GM12801 (cell line): ENCODE results near the gene DLGAP4.

Source experiments
- CTCF ChIP-seq: IDR thresholded peaks from one replicate; pipeline ENCODE4 v1.5.1; 2011; ENCODE audit warnings: control low read depth; ENCODE audit not compliant: insufficient read length; ENCODE audit errors: extremely low read depth

DLGAP4 gene

GRCh38 chr20:36504295-36504694 is 198.2 kb downstream of the DLGAP4 start:
- no peak for TF ChIP-seq CTCF

- no peak for TF ChIP-seq CTCF
These were observed 200.1 kb downstream of the DLGAP4 start for GRCh38 chr20:36506253-36506652.

GRCh38 chr20:36507746-36508145 is 201.6 kb downstream of the DLGAP4 start:
- TF ChIP-seq CTCF = no peak

GRCh38 chr20:36519012-36519719 is 213.0 kb downstream of the DLGAP4 start:
- no peak for TF ChIP-seq CTCF

GRCh38 chr20:36519944-36520343 is 213.8 kb downstream of the DLGAP4 start:
- TF ChIP-seq CTCF = no peak

GRCh38 chr20:36521526-36521925 is 215.4 kb downstream of the DLGAP4 start:
- TF ChIP-seq CTCF = no peak

DNA sequence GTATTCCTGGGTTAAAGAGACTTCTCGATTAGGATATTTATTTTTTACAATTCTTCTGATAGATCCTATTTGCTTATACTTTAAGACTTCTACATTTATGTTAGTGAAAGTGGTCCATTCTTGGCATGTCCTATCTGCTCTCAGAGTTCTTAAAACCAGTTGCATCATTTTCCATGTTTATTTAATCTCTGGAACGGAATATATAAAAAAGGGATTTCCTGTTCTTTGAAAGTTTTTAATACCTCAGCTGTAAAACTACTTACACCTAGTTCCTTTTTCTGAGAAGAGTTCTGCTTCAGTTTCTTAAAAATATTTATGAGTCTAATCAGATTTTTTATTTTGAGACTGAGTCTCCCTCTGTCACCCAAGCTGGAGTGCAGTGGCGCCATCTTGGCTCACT is 217.2 kb downstream of the DLGAP4 start:
- TF ChIP-seq CTCF = no peak
